ENCODE results near the gene WAC.

DNA sequence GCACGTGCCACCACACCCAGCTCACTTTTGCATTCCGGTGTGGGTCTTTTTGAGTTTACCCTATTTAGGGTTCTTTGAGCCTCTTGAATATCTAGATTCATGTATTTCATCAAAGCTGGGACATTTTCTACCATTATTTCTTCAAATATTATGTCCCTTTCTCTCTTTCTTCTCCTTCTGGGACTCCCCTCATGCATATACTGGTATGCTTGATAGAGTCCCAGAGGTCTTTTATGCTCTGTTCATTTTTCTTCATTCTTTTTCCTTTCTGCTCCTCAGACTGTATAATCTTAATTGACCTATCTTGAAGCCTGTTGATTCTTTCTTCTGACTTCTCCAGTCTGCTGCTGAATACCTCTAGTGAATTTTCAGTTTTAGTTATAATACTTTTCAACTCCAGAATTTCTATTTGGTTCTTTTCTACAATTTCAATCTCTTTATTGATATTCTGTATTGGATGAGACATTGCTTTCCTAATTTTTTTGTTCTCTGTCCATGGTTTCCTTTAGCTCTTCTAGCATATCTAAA lies 9.1 kb upstream of the WAC start:
- TF ChIP-seq FOXK2 (IDR thresholded peaks at IDR 0.05) (no peak), U2AF2 (IDR thresholded peaks at IDR 0.05; ENCODE audit: low read depth, low read length) (no peak), SRSF9 (IDR thresholded peaks at IDR 0.05; ENCODE audit: borderline replicate concordance, insufficient read depth, low read depth, low read length, poor library complexity, severe bottlenecking) (no peak), MBD4 (IDR thresholded peaks at IDR 0.05; ENCODE audit: borderline replicate concordance, low read length) (no peak), SIN3A (IDR thresholded peaks at IDR 0.05; ENCODE audit: borderline replicate concordance, low read depth, low read length) (no peak), ZNF431 (CRISPR knock-in tag; IDR thresholded peaks at IDR 0.05; ENCODE audit: borderline replicate concordance, low read depth) (no peak)
- TF ChIP-seq, protein P1, sequence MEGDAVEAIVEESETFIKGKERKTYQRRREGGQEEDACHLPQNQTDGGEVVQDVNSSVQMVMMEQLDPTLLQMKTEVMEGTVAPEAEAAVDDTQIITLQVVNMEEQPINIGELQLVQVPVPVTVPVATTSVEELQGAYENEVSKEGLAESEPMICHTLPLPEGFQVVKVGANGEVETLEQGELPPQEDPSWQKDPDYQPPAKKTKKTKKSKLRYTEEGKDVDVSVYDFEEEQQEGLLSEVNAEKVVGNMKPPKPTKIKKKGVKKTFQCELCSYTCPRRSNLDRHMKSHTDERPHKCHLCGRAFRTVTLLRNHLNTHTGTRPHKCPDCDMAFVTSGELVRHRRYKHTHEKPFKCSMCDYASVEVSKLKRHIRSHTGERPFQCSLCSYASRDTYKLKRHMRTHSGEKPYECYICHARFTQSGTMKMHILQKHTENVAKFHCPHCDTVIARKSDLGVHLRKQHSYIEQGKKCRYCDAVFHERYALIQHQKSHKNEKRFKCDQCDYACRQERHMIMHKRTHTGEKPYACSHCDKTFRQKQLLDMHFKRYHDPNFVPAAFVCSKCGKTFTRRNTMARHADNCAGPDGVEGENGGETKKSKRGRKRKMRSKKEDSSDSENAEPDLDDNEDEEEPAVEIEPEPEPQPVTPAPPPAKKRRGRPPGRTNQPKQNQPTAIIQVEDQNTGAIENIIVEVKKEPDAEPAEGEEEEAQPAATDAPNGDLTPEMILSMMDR (CRISPR knock-in tag; IDR thresholded peaks at IDR 0.05) = no peak
